Stimulated activated CD4-positive, alpha-beta T cell treated with anti-CD3 and anti-CD28 coated beads, Interleukin-15, amount 100 ng/mL, for 24 hours (primary cell): Measurements from ENCODE around the gene ABCC5.
A peak's percentile ranks its signal among the peaks of the same experiment; 100 is the strongest.

Source experiments
- DNase-seq: peaks from one replicate; pipeline ENCODE4 v3.0.0-alpha.2; 2020

ABCC5 gene

GRCh38 chr3:183918178-183918577, 99.5 kb downstream of the ABCC5 start:
- DNase-seq = no peak

DNA sequence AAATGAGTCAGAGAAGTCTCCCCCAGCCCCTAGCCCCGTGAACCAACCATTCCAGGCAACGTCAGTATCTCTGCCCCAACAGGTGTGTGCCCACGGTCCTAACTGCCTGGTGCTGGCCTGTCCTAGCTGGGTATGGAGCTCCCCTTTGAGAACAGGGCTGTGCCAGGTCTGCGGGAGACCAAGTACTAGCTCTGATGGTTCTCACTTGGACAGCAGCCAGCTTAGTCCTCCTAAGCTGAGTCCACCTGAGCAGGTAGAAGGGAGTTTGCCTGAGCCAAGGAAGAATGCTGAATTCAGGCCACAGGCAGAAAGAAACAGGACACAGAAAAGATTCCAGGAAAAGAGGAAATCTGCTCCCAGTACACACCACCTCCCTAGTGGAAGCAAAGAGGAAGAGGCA, 99.9 kb downstream of the ABCC5 start:
- no peak for DNase-seq

GRCh38 chr3:183914856-183915255, 102.8 kb downstream of the ABCC5 start:
- DNase-seq = no peak

GRCh38 chr3:183913580-183913920, 104.1 kb downstream of the ABCC5 start:
- DNase-seq = no peak

DNA sequence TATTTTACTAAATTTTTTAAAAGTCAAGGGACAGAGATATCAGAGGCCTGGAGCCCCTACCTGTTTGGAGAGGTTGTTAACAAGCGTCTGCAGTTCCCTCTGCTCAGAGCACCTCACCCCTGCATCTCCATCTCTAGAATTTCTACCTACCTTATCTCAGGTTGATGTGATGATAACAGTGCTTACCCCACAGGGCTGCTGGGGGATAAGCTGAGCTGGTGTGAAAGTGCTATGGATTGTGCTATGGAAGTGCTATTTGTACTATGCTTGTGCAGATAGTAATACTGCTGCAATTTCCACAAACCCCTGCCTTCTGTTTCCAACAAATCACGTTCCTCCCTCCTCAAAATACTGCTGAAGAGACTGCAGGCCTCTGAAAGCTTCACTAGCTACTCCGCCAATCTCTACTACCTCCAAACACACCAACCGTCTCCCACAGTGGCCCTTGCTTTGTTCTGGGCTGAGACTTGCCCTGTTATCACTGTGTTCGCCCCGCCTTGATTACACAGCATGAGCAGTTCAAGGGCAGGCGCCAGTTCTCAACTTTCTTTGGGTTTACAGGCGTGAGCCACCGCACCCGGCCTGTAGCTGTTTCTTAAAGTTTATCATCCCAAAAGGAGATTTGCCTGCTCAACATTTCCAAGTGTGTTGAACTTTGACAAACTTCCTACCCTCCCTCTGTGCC, 104.6 kb downstream of the ABCC5 start:
- no peak for DNase-seq

- DNase-seq = no peak
These were observed 105.7 kb downstream of the ABCC5 start for GRCh38 chr3:183911763-183912506.

GRCh38 chr3:183911087-183911486, 106.6 kb downstream of the ABCC5 start:
- no peak for DNase-seq

DNA sequence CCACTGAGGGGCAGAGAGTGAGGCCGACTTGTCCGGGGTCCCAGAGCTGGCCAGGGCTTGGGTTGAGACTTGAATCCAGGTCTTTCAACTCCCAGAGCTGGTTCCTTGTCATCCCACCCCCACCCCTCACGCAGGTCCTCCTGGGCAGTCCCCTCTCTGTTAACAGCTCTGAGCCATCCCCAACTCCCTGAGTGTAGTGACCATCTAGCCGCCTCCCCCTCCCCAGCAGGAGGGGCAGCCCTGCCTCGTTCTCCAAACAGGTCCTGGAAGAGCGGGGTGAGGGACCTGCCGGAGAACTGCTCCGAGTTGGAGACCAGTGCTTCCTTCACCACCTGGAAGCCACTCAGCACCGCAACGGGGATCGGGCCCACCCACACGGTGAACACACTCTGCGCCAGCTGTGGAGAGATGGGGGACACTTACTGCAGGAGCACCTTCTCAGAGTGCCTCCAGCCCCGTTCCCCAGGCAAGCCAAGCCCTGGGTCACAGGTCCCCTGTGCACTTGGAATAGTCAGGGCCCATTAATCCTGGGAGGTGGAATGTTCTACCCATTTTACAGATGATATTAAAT, 108.6 kb downstream of the ABCC5 start:
- no peak for DNase-seq

DNA sequence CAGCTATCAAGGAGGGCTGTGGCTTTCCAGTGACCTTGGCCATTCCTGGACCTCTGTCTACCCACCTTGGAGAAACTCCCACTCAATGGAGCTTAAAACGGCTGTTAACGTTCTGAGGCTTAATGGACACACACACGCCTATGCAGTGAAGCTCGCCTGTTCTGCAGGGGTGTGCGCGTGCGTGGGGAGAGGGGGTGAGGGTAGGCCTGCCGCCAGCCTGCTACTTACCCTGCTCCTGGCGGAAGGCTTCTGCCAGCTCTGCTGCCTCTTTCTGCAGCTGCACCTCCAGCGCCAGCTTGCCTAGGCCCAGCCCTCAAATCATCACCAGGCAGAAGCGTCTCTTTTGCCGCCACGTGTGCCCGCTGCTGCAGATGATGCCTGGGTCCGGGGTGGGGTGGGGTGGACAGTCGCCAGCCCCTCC, 109.8 kb downstream of the ABCC5 start:
- no peak for DNase-seq

- DNase-seq = no peak
These were observed 110.5 kb downstream of the ABCC5 start for GRCh38 chr3:183907176-183907575.

DNA sequence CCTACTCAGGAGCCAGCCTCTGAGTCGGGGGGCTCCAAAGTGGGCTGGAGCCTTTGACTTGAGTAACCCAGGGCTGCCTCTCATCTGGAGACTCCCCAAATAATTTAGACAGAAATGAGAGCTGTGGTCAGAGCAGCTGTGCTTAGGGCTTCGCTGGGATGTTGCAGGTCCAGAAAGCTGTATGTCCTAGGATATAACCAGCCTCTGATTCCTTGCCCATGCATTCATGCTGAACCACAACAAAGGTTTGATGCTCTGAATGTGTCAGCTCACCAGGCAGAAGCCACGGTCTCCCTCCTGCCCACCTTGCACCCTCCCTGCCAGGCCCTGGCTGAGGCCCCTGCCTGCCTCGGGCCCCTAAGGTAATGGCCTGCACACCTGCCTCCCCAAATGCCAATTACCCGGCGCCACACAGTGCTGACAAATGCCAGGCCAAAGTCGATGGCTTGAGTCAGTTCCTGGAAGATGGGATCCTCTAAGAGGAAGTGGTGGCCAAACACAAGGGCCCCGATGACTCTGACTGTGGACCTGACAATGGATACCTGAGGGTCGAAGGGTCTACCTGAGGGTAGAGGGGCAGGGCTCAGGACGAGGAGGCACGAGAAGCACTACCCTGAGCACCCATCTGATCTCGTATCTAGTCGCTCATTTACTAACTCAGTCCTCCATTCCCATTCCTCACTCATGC, 111.3 kb downstream of the ABCC5 start:
- no peak for DNase-seq

GRCh38 chr3:183904833-183905780, 112.6 kb downstream of the ABCC5 start:
- DNase-seq = no peak

- DNase-seq = peak; percentile 9
These were observed 119.7 kb downstream of the ABCC5 start for GRCh38 chr3:183898028-183898431.

GRCh38 chr3:183897606-183898005, 120.1 kb downstream of the ABCC5 start:
- peak; percentile 16 for DNase-seq

DNA sequence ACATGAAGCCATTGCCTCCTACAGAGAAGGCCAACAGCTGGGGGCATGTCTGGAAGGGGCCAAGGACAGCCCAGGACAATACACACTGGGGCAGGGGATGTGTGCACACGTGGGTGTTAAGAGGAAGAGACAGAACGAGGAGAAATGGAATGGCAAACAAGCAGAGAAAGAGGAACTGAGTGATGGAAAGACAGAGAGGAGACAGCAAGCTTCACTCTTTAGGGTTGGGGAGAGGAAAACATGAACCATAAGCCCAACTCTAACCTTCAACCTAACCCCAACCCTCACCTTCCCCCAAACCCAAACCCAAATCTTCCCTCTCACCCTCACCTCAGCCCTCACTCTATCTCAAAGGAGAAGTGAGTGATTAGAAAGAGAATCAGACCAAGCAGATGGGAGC, 121.1 kb downstream of the ABCC5 start:
- no peak for DNase-seq

GRCh38 chr3:183896184-183896583, 121.5 kb downstream of the ABCC5 start:
- no peak for DNase-seq

DNA sequence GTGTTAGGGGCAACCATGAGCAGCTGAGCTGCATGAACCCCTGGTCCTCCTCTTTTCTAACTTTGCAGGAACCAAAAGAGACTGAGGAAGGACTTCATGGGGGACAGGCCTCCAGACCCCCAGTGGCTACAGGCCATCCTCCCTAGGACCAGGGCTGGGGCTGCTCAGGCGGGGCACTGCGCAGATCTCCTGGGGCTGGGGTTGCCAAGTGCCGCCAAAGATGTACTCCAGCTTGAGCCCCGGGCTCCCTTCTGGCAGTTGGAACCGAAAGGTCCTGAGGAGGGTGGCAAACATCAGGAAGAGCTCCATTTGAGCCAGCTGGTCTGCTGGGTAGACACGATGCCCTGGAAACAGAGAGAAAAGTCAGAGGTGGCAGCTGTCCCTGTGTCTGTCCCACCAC, 121.9 kb downstream of the ABCC5 start:
- no peak for DNase-seq

- DNase-seq = peak; percentile 27
These were observed 122.4 kb downstream of the ABCC5 start for GRCh38 chr3:183895296-183895695.

- DNase-seq = no peak
These were observed 125.0 kb downstream of the ABCC5 start for GRCh38 chr3:183892610-183893214.

- DNase-seq = no peak
These were observed 131.9 kb downstream of the ABCC5 start for GRCh38 chr3:183885766-183886165.

DNA sequence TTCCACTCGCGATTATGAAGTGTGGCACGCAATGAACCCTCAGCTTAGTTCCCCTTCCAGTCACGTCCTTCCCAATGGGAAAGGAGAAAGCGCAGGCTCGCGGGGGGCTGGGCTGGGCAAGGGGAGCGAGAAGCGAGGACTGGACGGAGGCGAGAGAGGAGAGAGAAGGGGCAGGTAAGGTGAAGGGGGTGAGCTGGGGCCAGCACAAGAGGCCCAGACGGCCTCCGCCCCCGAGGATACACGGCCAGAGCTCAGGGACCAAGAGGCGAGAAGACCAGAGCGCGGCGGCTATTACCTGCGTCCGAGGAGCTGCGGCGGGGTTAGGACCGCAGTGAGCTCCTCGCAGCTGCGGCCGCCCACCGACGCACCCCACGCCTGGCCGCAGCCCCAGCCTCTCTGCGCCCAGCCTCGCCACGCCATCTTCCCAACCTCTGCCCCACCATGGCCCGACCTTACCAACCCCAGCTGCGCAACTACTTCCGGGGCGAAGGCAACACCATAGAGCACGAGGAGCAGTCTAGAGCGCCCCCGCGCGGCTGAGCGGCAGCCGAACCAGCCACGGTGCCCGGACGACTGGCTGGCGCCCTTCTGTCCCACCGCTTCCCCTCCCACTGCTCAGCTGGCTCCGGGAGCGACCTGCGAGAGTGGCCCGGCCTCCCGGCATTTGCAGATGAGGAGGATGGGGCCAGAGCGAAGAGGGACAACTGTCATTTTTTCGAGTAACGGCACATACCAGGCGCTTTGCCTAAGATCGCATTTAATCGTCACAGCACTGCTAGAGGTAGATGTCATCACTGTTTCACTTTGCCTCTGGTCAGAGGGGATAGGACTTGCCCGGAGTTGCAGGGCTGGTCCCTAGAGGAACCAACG, 133.0 kb downstream of the ABCC5 start, which contains the start of gene PARL:
TSS of gene PARL (minus strand) at position 454 of the 870 bp plus-strand sequence. CDS start at position 420, 34 bp downstream.
- DNase-seq = peak; percentile 98
